Calu3 (cell line): ENCODE results near the gene GAP43. TPM values are rescaled to one million over a fixed set of nuclear protein-coding genes. Genes with fewer than 3 reads are reported as not detected.

Experiments used
- BruUV-seq: library from RNA; stranded (reverse); fragments of 400-500 nt; replicated peaks from 2 replicates; lab custom pipeline; 2021; lab: Mats Ljungman, UMichigan
- CTCF ChIA-PET: fragments of 300-600 bp; sonication (Branson Sonifier 250); formaldehyde crosslinking; loops from one replicate; lab custom pipeline; 2022; ENCODE audit warnings: antibody characterized with exemption; lab: Charles Lee
- DNase-seq: peaks from one replicate; pipeline ENCODE4 v3.0.0; 2022
- H3K27ac Mint-ChIP-seq: one replicate; pipeline ENCODE4 v1.8.0; 2022; ENCODE audit warnings: mixed read lengths; ENCODE audit not compliant: unreplicated experiment
- H3K27me3 Mint-ChIP-seq: one replicate; pipeline ENCODE4 v1.8.0; 2022; ENCODE audit warnings: mixed read lengths; ENCODE audit not compliant: unreplicated experiment
- H3K36me3 Mint-ChIP-seq: one replicate; pipeline ENCODE4 v1.8.0; 2022; ENCODE audit warnings: mild to moderate bottlenecking, moderate library complexity, mixed read lengths; ENCODE audit not compliant: insufficient read depth, unreplicated experiment
- H3K4me1 Mint-ChIP-seq: one replicate; pipeline ENCODE4 v1.8.0; 2022; ENCODE audit warnings: mild to moderate bottlenecking, low read depth, mixed read lengths; ENCODE audit not compliant: unreplicated experiment
- H3K4me3 Mint-ChIP-seq: one replicate; pipeline ENCODE4 v1.8.0; 2022; ENCODE audit warnings: mild to moderate bottlenecking, low read depth, moderate library complexity, mixed read lengths; ENCODE audit not compliant: unreplicated experiment
- H3K9me3 Mint-ChIP-seq: one replicate; pipeline ENCODE4 v1.8.0; 2022; ENCODE audit warnings: low read depth, mixed read lengths; ENCODE audit not compliant: unreplicated experiment
- intact Hi-C: fragments of 100-400 bp; cut with micrococcal nuclease; formaldehyde crosslinking; loops from one replicate; pipeline ENCODE4 v1.10.0; 2022; ENCODE audit not compliant: unreplicated experiment
- total RNA-seq: library from RNA; stranded (reverse); gene quantifications from 2 replicates; pipeline ENCODE4 v1.2.3, GENCODE V29; 2022
- TF ChIP-seq, protein P1 (sequence below): fragments of 200-600 bp; IDR thresholded peaks from one replicate; pipeline ENCODE4 v1.8.0; 2022; ENCODE audit warnings: antibody characterized with exemption; ENCODE audit not compliant: unreplicated experiment

Gene GAP43
- total RNA-seq, 1 experiment from 2014 or later, result not detected

DNA sequence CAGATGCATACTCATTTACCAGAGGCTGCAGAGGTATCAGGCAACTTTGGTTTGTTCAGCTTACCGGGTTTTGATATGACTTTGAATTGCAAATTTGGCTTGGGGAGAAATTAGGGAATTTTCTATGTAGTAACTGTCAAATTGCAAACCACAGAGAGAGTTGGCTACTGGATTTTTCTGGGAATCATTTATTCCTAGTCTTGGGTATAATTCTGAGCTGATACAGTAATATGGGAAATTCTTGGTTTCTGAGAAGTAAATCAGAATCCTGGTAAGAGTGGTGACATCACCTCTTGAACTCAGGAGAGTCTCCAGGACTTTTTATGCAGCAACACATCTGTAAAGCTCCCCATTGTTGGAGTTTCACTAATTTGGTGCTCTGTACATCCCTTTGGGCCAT, 39.0 kb downstream of the GAP43 start:
- Mint-ChIP-seq H3K27ac (no peak overlapping the region), H3K9me3 (no peaks in the 10 kb centered on the region), H3K4me3 (no peak overlapping the region), H3K4me1 (peaks cover 8% of the 10 kb centered on the region), H3K36me3 (peaks cover 12% of the 10 kb centered on the region), H3K27me3 (peaks cover 11% of the 10 kb centered on the region)
- CTCF ChIA-PET, result no interaction called here
- intact Hi-C loops, result no loop called here
- BruUV-seq, result no TSS peak
- DNase-seq, result no peak
- TF ChIP-seq, protein P1, sequence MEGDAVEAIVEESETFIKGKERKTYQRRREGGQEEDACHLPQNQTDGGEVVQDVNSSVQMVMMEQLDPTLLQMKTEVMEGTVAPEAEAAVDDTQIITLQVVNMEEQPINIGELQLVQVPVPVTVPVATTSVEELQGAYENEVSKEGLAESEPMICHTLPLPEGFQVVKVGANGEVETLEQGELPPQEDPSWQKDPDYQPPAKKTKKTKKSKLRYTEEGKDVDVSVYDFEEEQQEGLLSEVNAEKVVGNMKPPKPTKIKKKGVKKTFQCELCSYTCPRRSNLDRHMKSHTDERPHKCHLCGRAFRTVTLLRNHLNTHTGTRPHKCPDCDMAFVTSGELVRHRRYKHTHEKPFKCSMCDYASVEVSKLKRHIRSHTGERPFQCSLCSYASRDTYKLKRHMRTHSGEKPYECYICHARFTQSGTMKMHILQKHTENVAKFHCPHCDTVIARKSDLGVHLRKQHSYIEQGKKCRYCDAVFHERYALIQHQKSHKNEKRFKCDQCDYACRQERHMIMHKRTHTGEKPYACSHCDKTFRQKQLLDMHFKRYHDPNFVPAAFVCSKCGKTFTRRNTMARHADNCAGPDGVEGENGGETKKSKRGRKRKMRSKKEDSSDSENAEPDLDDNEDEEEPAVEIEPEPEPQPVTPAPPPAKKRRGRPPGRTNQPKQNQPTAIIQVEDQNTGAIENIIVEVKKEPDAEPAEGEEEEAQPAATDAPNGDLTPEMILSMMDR, result no peak

DNA sequence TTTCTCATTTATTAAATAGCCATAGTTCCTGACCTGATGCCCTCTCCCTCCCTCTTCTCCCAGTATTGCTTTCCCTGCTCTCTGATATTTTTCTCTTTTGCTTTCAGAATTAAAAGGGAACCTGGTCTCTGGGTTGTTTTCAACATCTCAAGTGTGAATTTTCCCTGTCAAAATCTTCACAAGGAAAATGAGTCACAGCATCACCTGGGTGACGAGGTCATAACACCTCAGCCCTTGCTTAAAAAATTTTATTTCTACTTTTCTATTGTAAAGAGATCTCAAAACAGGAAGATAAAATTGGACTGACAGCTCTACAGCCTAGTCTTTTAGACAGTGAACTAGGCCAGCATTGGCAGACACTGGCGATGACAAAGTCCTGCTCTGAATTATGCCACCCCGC, 40.1 kb downstream of the GAP43 start:
- Mint-ChIP-seq H3K36me3 (peaks cover 7% of the 10 kb centered on the region), H3K4me3 (no peak overlapping the region), H3K4me1 (peaks cover 2% of the 10 kb centered on the region), H3K27me3 (peaks cover 10% of the 10 kb centered on the region), H3K9me3 (no peaks in the 10 kb centered on the region), H3K27ac (no peak overlapping the region)
- CTCF ChIA-PET, result no interaction called here
- TF ChIP-seq, protein P1, result no peak
- BruUV-seq, result no TSS peak
- intact Hi-C loops, result no loop called here
- DNase-seq, result no peak

DNA sequence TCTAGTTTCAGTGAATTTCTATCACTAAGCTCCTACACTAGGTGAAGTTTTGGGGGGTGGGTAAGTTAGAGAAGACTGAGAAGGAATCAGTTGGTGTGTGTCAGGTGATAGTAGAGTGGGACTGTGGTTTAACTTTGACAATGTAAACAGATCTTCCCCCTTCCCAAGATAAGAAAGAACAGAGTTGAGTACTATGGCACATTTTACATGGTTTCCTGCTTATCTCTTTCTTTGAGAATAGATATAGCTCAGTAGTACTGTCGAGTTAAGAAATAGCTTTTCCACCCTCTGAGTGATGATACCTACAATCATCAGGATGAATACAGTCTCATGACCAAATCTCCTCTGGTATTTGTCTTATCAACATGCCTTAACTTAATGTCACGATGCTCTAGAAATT, 42.8 kb downstream of the GAP43 start:
- no peaks in the 10 kb centered on the region for H3K36me3 Mint-ChIP-seq
- BruUV-seq, result no TSS peak
- CTCF ChIA-PET, result interaction anchor here (0.9 kb wide), 1 partner anchor 1359 kb away, joined by 5 read pairs; no protein-coding TSS in a partner anchor

DNA sequence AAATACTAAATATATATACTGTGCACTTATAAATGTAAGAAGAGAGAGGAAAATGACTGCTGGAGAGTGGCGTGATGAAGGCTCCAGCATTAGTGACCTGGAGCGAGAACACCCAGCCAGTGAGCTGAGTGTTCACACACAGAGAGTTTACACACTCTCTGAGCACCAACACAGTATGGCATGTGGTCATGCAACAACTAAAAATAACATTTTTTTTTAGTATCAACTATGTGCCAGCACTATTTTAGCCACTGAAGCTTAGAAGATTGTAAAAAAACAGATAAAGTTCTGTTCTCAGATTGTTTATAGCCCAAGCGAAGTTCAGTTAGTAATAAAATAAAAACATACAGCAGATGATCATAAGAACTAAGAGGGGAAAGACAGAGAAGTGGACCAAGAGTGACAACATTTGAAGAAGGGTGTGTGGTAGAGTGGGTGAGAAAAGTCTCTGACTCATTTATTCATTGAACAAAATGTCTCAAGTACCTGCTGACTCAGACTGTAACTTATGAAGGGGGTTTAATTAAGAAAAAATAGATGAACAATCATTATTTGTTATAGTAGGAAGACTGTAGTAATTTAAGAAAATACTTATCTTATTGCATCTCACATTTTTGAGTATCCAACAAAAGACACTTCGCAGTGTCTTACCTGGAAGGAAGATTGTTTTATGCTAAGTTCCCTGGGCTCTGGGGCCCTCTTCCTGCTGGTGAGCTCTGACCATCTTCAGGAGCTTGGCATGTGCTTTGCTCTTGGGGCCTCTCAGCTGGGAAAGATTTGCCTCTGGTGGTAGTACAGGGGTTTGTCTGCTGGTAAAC, 43.8 kb downstream of the GAP43 start:
- BruUV-seq, result no TSS peak
- Mint-ChIP-seq H3K4me1 (no peaks in the 10 kb centered on the region), H3K36me3 (no peaks in the 10 kb centered on the region), H3K9me3 (no peaks in the 10 kb centered on the region), H3K27me3 (no peaks in the 10 kb centered on the region), H3K27ac (no peak overlapping the region), H3K4me3 (no peak overlapping the region)
- intact Hi-C loops, result no loop called here
- CTCF ChIA-PET, result no interaction called here
- no peak for DNase-seq
- TF ChIP-seq, protein P1, result no peak

More for the DNA sequence above, 42.8 kb downstream of the GAP43 start:
- no peak for DNase-seq
- no peak overlapping the region for H3K4me3 Mint-ChIP-seq
- no peaks in the 10 kb centered on the region for H3K9me3 Mint-ChIP-seq
- TF ChIP-seq, protein P1, result no peak
- intact Hi-C loops, result no loop called here
- no peaks in the 10 kb centered on the region for H3K27me3 Mint-ChIP-seq
- no peaks in the 10 kb centered on the region for H3K4me1 Mint-ChIP-seq
- no peak overlapping the region for H3K27ac Mint-ChIP-seq
